ENCODE data around the gene DSCAML1. TPM values are rescaled to one million over a fixed set of nuclear protein-coding genes. Genes with fewer than 3 reads are reported as not detected.

The DSCAML1 gene
- total RNA-seq, 6 donors from 2014 or later = 0.30 to 3.1 (median 1.3) TPM

DNA sequence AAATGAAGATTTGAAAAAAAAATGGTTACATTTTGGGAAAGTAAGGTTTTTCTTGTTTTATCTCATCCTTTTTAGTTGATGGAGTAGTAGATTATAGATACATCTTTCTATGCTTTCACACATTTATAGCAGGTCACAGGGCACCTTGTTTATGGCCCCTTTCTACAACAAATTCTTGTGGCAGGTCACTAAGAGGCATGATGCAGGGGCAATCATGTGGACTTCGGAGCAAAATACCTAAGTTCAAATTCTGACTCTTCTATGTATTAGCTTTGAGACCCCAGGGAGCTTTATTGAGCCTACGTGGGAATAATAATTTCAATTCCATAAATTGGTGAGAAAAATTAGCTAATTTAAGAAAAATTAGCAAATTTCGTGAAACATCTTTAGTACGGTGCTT lies 177.4 kb downstream of the DSCAML1 start:
- 85 to 86% methylated on average over 4 of the region's 4 CpGs for WGBS, 2 donors
- TF ChIP-seq, protein P1, sequence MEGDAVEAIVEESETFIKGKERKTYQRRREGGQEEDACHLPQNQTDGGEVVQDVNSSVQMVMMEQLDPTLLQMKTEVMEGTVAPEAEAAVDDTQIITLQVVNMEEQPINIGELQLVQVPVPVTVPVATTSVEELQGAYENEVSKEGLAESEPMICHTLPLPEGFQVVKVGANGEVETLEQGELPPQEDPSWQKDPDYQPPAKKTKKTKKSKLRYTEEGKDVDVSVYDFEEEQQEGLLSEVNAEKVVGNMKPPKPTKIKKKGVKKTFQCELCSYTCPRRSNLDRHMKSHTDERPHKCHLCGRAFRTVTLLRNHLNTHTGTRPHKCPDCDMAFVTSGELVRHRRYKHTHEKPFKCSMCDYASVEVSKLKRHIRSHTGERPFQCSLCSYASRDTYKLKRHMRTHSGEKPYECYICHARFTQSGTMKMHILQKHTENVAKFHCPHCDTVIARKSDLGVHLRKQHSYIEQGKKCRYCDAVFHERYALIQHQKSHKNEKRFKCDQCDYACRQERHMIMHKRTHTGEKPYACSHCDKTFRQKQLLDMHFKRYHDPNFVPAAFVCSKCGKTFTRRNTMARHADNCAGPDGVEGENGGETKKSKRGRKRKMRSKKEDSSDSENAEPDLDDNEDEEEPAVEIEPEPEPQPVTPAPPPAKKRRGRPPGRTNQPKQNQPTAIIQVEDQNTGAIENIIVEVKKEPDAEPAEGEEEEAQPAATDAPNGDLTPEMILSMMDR (IDR thresholded peaks at IDR 0.05) = no peak
- no peak for TF ChIP-seq POLR2AphosphoS5 (IDR thresholded peaks at IDR 0.05)
- no peak for TF ChIP-seq POLR2A (IDR thresholded peaks at IDR 0.05)
- TF ChIP-seq EP300 (IDR thresholded peaks at IDR 0.05) = no peak
- no peak overlapping the region for H3K4me3 ChIP-seq
- no peaks in the 10 kb centered on the region for H3K27me3 ChIP-seq
- H3K9me3 ChIP-seq = peaks cover 0 to 4% (median 0%) of the 10 kb centered on the region in 4 donors
- ATAC-seq (ENCODE audit: low FRiP score in 2 of 2) (no peak), DNase-seq (no peak)
- H3K4me1 ChIP-seq = no peaks in the 10 kb centered on the region
- H3K36me3 ChIP-seq = no peaks in the 10 kb centered on the region
- H3K27ac ChIP-seq = no peak overlapping the region

DNA sequence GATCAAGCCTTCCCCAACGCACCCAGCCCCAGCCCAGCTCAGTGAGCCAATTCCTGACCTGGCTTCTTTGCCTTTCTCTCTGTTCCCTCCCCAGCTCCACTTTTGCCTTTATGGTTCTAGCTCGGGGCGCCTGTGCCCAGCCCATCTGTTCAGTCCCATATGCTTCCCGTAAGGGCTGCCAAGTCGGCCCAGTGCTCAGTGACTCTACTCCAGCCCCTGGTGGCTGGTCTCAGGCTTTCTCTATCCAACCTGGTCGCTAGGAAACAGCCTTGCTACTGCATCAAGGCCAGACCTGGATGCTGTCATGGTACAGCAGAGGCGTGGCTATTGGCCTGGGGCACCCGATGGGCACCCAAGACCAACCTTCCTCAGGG lies 178.0 kb downstream of the DSCAML1 start:
- ATAC-seq (ENCODE audit: low FRiP score in 2 of 2) (peak in 1 of 2 donors; percentile 23), DNase-seq (no peak)
- Histone ChIP-seq H3K4me3 (no peak overlapping the region), H3K27me3 (no peaks in the 10 kb centered on the region), H3K4me1 (no peaks in the 10 kb centered on the region), H3K9me3 (peaks cover 0 to 4% (median 0%) of the 10 kb centered on the region in 4 donors), H3K27ac (no peak overlapping the region), H3K36me3 (no peaks in the 10 kb centered on the region)
- no peak for TF ChIP-seq POLR2AphosphoS5 (IDR thresholded peaks at IDR 0.05)
- TF ChIP-seq, protein P1 (IDR thresholded peaks at IDR 0.05) = no peak
- WGBS, 2 donors = 75 to 76% methylated on average over 4 to 8 of the region's 8 CpGs

DNA sequence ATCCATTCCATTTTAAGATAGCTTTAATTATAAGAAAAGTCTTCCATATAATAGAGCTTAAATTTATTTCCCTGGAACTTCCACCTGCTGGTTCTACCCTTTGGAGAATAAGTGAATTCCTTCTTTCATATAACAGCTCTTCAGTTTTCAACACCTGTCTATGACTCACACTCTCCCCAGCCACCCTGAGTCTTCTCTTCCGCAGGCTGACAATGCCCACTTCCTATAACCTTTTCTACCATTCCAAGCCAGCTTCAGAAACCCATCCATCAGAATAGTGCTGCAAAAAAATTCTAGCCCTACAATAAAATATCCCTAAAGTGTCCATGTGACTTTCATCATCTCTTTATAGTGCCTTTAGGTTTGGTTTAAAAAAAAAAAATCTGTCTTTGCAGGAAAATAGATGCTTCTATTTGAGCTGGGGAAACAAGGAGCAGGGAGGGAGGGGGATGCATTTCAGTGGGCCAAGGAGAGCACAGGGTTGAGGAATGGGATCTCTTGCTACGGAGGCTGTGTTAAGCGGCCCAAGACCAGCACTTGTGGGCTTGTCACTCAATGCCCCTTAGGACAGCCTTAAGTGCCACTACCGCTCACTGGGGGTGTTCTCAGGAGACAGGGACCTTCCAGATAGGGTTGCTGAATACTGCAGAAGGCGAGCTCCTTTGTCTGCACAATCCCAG lies 178.6 kb downstream of the DSCAML1 start:
- Histone ChIP-seq H3K27me3 (no peaks in the 10 kb centered on the region), H3K4me3 (no peak overlapping the region), H3K27ac (no peak overlapping the region), H3K4me1 (no peaks in the 10 kb centered on the region), H3K36me3 (no peaks in the 10 kb centered on the region), H3K9me3 (peaks cover 0 to 4% (median 0%) of the 10 kb centered on the region in 4 donors)
- ATAC-seq (ENCODE audit: low FRiP score in 2 of 2) (no peak), DNase-seq (no peak)
- TF ChIP-seq EP300 (IDR thresholded peaks at IDR 0.05) (no peak), POLR2A (IDR thresholded peaks at IDR 0.05) (no peak), POLR2AphosphoS5 (IDR thresholded peaks at IDR 0.05) (no peak)
- TF ChIP-seq, protein P1 (IDR thresholded peaks at IDR 0.05) = no peak
- 78 to 80% methylated on average over 5 of the region's 5 CpGs for WGBS, 2 donors

DNA sequence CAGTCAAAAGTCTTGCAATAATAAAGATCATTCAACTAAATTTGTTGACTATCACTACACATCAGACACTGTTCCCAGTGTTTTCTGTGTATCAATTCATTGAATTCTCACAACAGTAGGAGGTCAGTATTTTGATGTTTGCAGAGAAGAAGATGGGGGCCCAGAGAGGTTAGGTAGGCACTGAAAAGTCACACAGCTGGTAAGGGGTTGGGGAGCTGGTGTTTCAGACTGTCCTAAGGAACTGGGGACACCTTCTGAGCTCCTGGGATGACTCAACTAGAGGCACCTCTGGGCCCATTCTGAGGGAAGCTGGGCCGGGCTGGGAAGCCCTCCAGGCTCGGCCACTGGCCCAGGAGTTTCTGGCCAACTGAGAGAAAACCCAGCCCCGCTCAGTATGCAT lies 180.0 kb downstream of the DSCAML1 start:
- no peak overlapping the region for H3K27ac ChIP-seq
- WGBS, 2 donors = 87% methylated on average over 3 of the region's 3 CpGs; no CpG with 5 or more reads in 1 of the 2 donors
- H3K9me3 ChIP-seq = peaks cover 0 to 4% (median 0%) of the 10 kb centered on the region in 4 donors
- ATAC-seq (ENCODE audit: low FRiP score in 2 of 2) = no peak
- no peak overlapping the region for H3K4me3 ChIP-seq
- no peaks in the 10 kb centered on the region for H3K36me3 ChIP-seq
- DNase-seq = no peak
- H3K4me1 ChIP-seq = no peaks in the 10 kb centered on the region
- TF ChIP-seq POLR2AphosphoS5 (IDR thresholded peaks at IDR 0.05) = no peak
- no peak for TF ChIP-seq POLR2A (IDR thresholded peaks at IDR 0.05)
- TF ChIP-seq, protein P1 (IDR thresholded peaks at IDR 0.05) = no peak
- no peak for TF ChIP-seq EP300 (IDR thresholded peaks at IDR 0.05)
- H3K27me3 ChIP-seq = no peaks in the 10 kb centered on the region

DNA sequence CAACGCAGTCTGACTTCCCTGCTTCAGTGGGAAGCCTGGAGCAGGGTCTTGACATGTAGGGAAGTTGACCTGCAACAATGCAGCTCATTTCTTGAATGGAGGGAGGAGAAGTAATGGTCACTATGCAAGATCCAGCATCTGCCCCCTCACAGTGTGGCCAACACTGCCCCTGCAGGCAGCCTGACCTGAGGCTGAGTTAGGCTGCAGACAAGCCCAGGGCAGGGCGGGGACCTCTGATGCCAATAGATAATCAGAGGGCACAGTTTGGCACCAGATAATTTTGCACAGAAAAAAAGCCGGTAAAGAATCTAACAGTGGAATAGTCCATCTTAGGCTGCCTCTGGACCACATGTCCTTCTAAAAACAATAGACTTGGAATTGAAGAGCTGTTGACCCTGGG lies 182.3 kb downstream of the DSCAML1 start:
- DNase-seq = no peak
- Histone ChIP-seq H3K27ac (no peak overlapping the region), H3K36me3 (no peaks in the 10 kb centered on the region), H3K4me3 (no peak overlapping the region), H3K27me3 (no peaks in the 10 kb centered on the region), H3K9me3 (no peaks in the 10 kb centered on the region), H3K4me1 (no peaks in the 10 kb centered on the region)
- TF ChIP-seq POLR2AphosphoS5 (IDR thresholded peaks at IDR 0.05) = no peak
- TF ChIP-seq, protein P1 (IDR thresholded peaks at IDR 0.05) = no peak
- no peak for TF ChIP-seq POLR2A (IDR thresholded peaks at IDR 0.05)
- TF ChIP-seq EP300 (IDR thresholded peaks at IDR 0.05) = no peak
- ATAC-seq (ENCODE audit: low FRiP score in 2 of 2) = no peak
- 93 to 94% methylated on average over 3 of the region's 3 CpGs for WGBS, 2 donors

All from upper lobe of left lung (tissue), 6 donors.